ENCODE results near the gene ALAD.

- TF ChIP-seq, protein P1, sequence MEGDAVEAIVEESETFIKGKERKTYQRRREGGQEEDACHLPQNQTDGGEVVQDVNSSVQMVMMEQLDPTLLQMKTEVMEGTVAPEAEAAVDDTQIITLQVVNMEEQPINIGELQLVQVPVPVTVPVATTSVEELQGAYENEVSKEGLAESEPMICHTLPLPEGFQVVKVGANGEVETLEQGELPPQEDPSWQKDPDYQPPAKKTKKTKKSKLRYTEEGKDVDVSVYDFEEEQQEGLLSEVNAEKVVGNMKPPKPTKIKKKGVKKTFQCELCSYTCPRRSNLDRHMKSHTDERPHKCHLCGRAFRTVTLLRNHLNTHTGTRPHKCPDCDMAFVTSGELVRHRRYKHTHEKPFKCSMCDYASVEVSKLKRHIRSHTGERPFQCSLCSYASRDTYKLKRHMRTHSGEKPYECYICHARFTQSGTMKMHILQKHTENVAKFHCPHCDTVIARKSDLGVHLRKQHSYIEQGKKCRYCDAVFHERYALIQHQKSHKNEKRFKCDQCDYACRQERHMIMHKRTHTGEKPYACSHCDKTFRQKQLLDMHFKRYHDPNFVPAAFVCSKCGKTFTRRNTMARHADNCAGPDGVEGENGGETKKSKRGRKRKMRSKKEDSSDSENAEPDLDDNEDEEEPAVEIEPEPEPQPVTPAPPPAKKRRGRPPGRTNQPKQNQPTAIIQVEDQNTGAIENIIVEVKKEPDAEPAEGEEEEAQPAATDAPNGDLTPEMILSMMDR (IDR thresholded peaks at IDR 0.05), result no peak
- TF ChIP-seq POLR2A (IDR thresholded peaks at IDR 0.05), result no peak
Measured at GRCh38 chr9:113345190-113345589, 55.9 kb downstream of the ALAD start.
